SK-N-SH (cell line): Measurements from ENCODE around the gene RBBP8NL. TPM values are rescaled to one million over a fixed set of nuclear protein-coding genes. Genes with fewer than 3 reads are reported as not detected.

Source experiments
- CTCF ChIA-PET: fragments of 300-600, 350-600 bp; formaldehyde crosslinking; extraction: SDS; loops from one replicate; lab custom pipeline; 2021; lab: Yijun Ruan, JAX
- POLR2A ChIA-PET: fragments of 350-600 bp; sonication (Branson Sonifier 250); formaldehyde crosslinking; extraction: SDS; loops from one replicate; lab custom pipeline; 2020; ENCODE audit warnings: antibody characterized with exemption, inconsistent platforms; lab: Yijun Ruan, JAX
- DNase-seq: peaks from one replicate; pipeline ENCODE4 v3.0.0; 2012
- H2AFZ ChIP-seq: fragments of 200-600 bp; sonication (generic); 2 replicates; pipeline ENCODE4 v1.8.1; 2016; ENCODE audit warnings: antibody characterized with exemption, mild to moderate bottlenecking, low read depth
- H3F3A ChIP-seq: fragments of 200-600 bp; sonication (generic); replicated peaks from 2 replicates; pipeline ENCODE3; 2016; ENCODE audit warnings: antibody characterized with exemption, mild to moderate bottlenecking; ENCODE audit not compliant: insufficient read depth
- H3K27ac ChIP-seq, 2 experiments: fragments of 200-500 bp in 1 of 2; fragments of 200-600 bp in 1 of 2; sonication (Bioruptor generic) in 1 of 2; sonication (generic), shearing (Covaris generic) in 1 of 2; 2 replicates each; pipeline versions ENCODE4 v1.5.1 to v1.6.1; 2014 to 2016; ENCODE audit warnings: low read depth in 2 of 2, inconsistent platforms in 1 of 2, low read length in 1 of 2, mild to moderate bottlenecking in 1 of 2, mixed read lengths in 1 of 2
- H3K27me3 ChIP-seq: fragments of 200-600 bp; sonication (generic), shearing (Covaris generic); 2 replicates; pipeline ENCODE4 v1.6.1; 2016; ENCODE audit warnings: mixed run types; ENCODE audit not compliant: insufficient read depth
- H3K36me3 ChIP-seq, 2 experiments: fragments of 200-500 bp in 1 of 2; fragments of 200-600 bp in 1 of 2; sonication (Bioruptor generic) in 1 of 2; sonication (generic) in 1 of 2; replicated peaks in 1 of 2; 2 replicates each; pipeline versions ENCODE3 to v1.5.1; 2014 to 2016; ENCODE audit warnings: low read length in 1 of 2, mild to moderate bottlenecking in 1 of 2; ENCODE audit not compliant: insufficient read depth in 2 of 2, control insufficient read depth in 1 of 2
- H3K4me1 ChIP-seq, 2 experiments: fragments of 200-500 bp in 1 of 2; fragments of 200-600 bp in 1 of 2; sonication (Bioruptor generic) in 1 of 2; sonication (generic), shearing (Covaris generic) in 1 of 2; 2 replicates each; pipeline versions ENCODE4 v1.5.1 to v1.6.1; 2014 to 2016; ENCODE audit warnings: low read depth in 1 of 2, low read length in 1 of 2, mixed run types in 1 of 2; ENCODE audit not compliant: insufficient read depth in 2 of 2, control insufficient read depth in 1 of 2
- H3K4me2 ChIP-seq: fragments of 200-600 bp; sonication (generic), shearing (Covaris generic); 2 replicates; pipeline ENCODE4 v1.6.1; 2017; ENCODE audit warnings: mixed run types
- H3K4me3 ChIP-seq, 2 experiments: fragments of 200-500 bp in 1 of 2; fragments of 200-600 bp in 1 of 2; sonication (Bioruptor generic) in 1 of 2; sonication (generic), shearing (Covaris generic) in 1 of 2; 2 replicates each; pipeline versions ENCODE4 v1.5.1 to v1.8.1; 2014 to 2016; ENCODE audit warnings: low read depth in 2 of 2, inconsistent platforms in 1 of 2, low read length in 1 of 2, mild to moderate bottlenecking in 1 of 2, mixed read lengths in 1 of 2, moderate library complexity in 1 of 2
- H3K79me2 ChIP-seq: fragments of 200-600 bp; sonication (generic); 2 replicates; pipeline ENCODE4 v1.8.1; 2017; ENCODE audit warnings: mild to moderate bottlenecking; ENCODE audit not compliant: insufficient read depth
- H3K9ac ChIP-seq: fragments of 200-600 bp; sonication (generic); 2 replicates; pipeline ENCODE4 v1.6.1; 2017; ENCODE audit warnings: mixed run types
- H3K9me2 ChIP-seq: fragments of 200-600 bp; sonication (generic); 2 replicates; pipeline ENCODE4 v1.6.1; 2017; ENCODE audit warnings: mixed run types
- H3K9me3 ChIP-seq: fragments of 200-600 bp; sonication (generic); 2 replicates; pipeline ENCODE4 v1.6.1; 2017; ENCODE audit warnings: mixed run types, mild to moderate bottlenecking, moderate library complexity
- H4K20me1 ChIP-seq: fragments of 200-600 bp; sonication (generic); 2 replicates; pipeline ENCODE4 v1.6.1; 2017; ENCODE audit warnings: mild to moderate bottlenecking, mixed run types; ENCODE audit not compliant: insufficient read depth
- CHD2 ChIP-seq: fragments of 150-350 bp; IDR thresholded peaks from 2 replicates; pipeline ENCODE4 v1.6.1; 2018; ENCODE audit warnings: low read length; ENCODE audit not compliant: partially characterized antibody
- FOXJ3 ChIP-seq: sonication (generic); formaldehyde crosslinking; IDR thresholded peaks from 2 replicates; pipeline ENCODE4 v1.5.1; 2020; ENCODE audit warnings: mild to moderate bottlenecking, missing genetic modification reagents
- GABPA ChIP-seq: IDR thresholded peaks from 2 replicates; pipeline ENCODE4 v1.4.0; 2012; ENCODE audit warnings: low read depth, mild to moderate bottlenecking
- IRF3 ChIP-seq: fragments of 150-350 bp; IDR thresholded peaks from 2 replicates; pipeline ENCODE4 v1.6.1; 2016; ENCODE audit warnings: mild to moderate bottlenecking, low read depth, low read length
- JUND ChIP-seq: IDR thresholded peaks from 2 replicates; pipeline ENCODE4 v1.4.0; 2012
- MEF2A ChIP-seq: IDR thresholded peaks from 2 replicates; pipeline ENCODE4 v1.4.0; 2012; ENCODE audit warnings: low read depth, borderline replicate concordance
- MXI1 ChIP-seq: IDR thresholded peaks from 2 replicates; pipeline ENCODE4 v1.6.1; 2012; ENCODE audit warnings: mild to moderate bottlenecking, low read depth, low read length, improper control_type of control experiment
- NFIC ChIP-seq: IDR thresholded peaks from 2 replicates; pipeline ENCODE4 v1.4.0; 2012; ENCODE audit warnings: borderline replicate concordance
- NRF1 ChIP-seq: IDR thresholded peaks from 2 replicates; pipeline ENCODE4 v1.6.1; 2012; ENCODE audit warnings: low read depth, mild to moderate bottlenecking, low read length
- POLR2AphosphoS5 ChIP-seq: IDR thresholded peaks from 2 replicates; pipeline ENCODE4 v1.6.1; 2012; ENCODE audit warnings: low read depth, low read length
- REST ChIP-seq: IDR thresholded peaks from 2 replicates; pipeline ENCODE4 v1.6.1; 2012; ENCODE audit warnings: mild to moderate bottlenecking, low read depth, low read length, moderate library complexity
- SMC3 ChIP-seq: IDR thresholded peaks from 2 replicates; pipeline ENCODE4 v1.6.1; 2012; ENCODE audit warnings: low read depth, low read length, improper control_type of control experiment
- TAF1 ChIP-seq: IDR thresholded peaks from 2 replicates; pipeline ENCODE4 v1.6.1; 2012; ENCODE audit warnings: low read depth, mild to moderate bottlenecking, low read length, moderate library complexity, borderline replicate concordance
- TCF12 ChIP-seq: IDR thresholded peaks from 2 replicates; pipeline ENCODE4 v1.4.0; 2012
- USF1 ChIP-seq: IDR thresholded peaks from 2 replicates; pipeline ENCODE4 v1.4.0; 2012; ENCODE audit warnings: low read depth, borderline replicate concordance
- WGBS: methylation state at CpG from one replicate; pipeline ENCODE4 v1.1.6; 2017; ENCODE audit warnings: low lambda C conversion rate; 5-methylcytosine and 5-hydroxymethylcytosine counted together
- polyA plus RNA-seq, 3 experiments: library from polyadenylated mRNA; depleted of rRNA; stranded (reverse); fragments of >200 nt; gene quantifications; 2 replicates each; pipeline ENCODE4 v1.2.3, GENCODE V29; 2012

Gene RBBP8NL
- polyA plus RNA-seq, 1 of the 3 experiments (the other 2 are of a cell fraction) = not detected

DNA sequence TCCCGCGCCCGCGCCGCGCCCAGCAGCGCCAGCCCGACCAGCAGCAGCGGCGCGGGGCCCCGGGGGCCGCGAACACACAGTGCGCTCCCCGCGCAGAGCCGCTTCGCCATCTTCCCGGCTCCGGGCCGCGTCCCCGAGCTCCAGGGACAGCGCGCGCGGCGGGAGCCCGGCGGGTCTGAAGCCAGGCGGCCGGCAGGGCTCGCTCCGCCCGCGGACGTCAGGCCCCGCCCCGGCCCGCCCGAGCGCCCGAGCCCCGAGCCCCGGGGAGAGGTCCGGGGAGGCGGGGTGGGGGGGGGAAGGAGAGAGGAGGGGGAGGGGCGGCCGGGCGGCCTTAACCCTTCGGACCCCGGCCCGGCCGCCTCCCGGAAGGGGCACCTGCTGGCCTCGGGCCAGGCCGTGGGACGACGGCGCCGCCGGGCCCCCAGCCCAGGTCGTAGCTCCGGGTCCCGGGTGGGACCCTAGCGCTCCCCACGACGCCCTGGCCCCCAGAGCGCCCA lies 60.2 kb downstream of the RBBP8NL start, which contains the start of gene LAMA5:
TSS of gene LAMA5 (minus strand) at position 177 of the 497 bp plus-strand sequence. CDS start at position 110, 67 bp downstream.
- Histone ChIP-seq H3K4me3 (peak within 1 kb of the TSS; percentile 77 to 89), H3K36me3 (peaks cover 0 to 4% of the 10 kb centered on the region in 2 experiments), H2AFZ (no peak within 1 kb of the TSS), H3K27me3 (no peaks in the 10 kb centered on the region)
- TF ChIP-seq TAF1 = no peak
- TF ChIP-seq REST = no peak
- TF ChIP-seq MEF2A = no peak
- no peak for TF ChIP-seq SMC3
- TF ChIP-seq POLR2AphosphoS5 = peak; percentile 56
- no peak for TF ChIP-seq IRF3
- TF ChIP-seq CHD2 = no peak
- TF ChIP-seq TCF12 = no peak
- TF ChIP-seq, all 33 proteins: peak for 1
- Histone ChIP-seq H3K9me2 (no peaks in the 10 kb centered on the region), H3K4me1 (peaks cover 33 to 83% of the 10 kb centered on the region in 2 experiments; a peak in 3 of 4 replicates), H3K27ac (peak within 1 kb of the TSS in 1 of 2 experiments; percentile 93; a peak in 2 of 4 replicates), H3K9ac (peak within 1 kb of the TSS; percentile 80), H3F3A (peaks cover 13% of the 10 kb centered on the region), H3K79me2 (peaks cover 28% of the 10 kb centered on the region), H3K4me2 (peak within 1 kb of the TSS; percentile 84), H4K20me1 (peaks cover 24% of the 10 kb centered on the region), H3K9me3 (no peaks in the 10 kb centered on the region)
- ChIA-PET POLR2A (interaction anchor here (1.6 to 1.8 kb wide), 2 partner anchors 15 to 20 kb away, joined by 4 read pairs; partner anchors contain the start of gene RPS21), CTCF (interaction anchor here (1.6 to 12.0 kb wide), 5 partner anchors 13 to 66 kb away, joined by 3 to 127 read pairs (median 13); partner anchors contain the start of gene ADRM1)
- DNase-seq = peak; percentile 94
- no CpG with 5 or more reads among the region's 70 CpGs for WGBS

DNA sequence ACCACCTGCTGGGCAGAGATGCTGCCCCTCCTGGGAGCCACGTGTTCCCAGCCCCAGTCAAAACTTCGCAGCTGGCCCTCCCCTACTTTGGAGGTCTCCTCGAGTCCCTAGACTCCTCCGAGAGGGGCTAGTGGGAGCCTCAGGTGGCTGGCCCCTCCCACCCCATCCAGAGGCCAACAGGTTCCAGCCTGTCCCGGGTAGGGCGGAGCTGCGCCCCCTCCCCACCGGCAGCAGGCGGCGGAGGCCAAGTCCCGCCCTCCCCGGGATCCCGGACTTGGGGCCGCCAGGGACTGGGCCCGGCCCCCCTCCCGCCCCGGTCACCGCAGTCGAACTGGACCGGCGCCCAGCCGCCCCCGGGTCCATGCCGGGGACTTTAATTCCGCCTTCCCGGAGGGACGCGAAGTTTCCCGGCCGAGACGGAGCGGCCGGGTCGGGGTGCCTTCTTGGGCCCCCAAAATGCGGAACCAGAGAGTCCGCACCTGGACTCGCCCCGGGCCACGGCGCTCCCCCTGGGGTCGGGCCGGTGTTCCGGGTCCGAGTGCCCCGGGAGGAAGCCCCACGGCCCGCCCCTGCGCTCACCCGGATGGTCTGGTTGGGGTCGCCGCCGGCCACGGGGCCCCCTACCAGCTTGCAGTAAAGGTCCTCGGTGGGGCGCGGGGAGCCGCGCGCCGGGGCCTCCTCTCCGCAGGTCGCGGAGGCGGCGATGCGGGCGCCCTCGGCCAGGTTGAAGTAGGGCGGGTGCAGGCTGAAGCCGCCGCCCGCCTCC lies 60.8 kb downstream of the RBBP8NL start:
- TF ChIP-seq JUND (no peak), NFIC (peak; percentile 36), MXI1 (peak; percentile 57; the same call in 1 of the 2 replicates), FOXJ3 (CRISPR knock-in tag) (no peak), NRF1 (no peak), GABPA (no peak), USF1 (no peak), TAF1 (no peak)
- TF ChIP-seq, all 33 proteins: peak for 2
- Histone ChIP-seq H3K79me2 (peaks cover 28% of the 10 kb centered on the region), H3K4me3 (peak overlapping the region; percentile 77 to 89), H3K9me2 (no peaks in the 10 kb centered on the region), H3F3A (peaks cover 13% of the 10 kb centered on the region), H3K4me2 (peak overlapping the region; percentile 83), H3K9ac (peak overlapping the region; percentile 80), H3K4me1 (peaks cover 33 to 77% of the 10 kb centered on the region in 2 experiments; a peak in 3 of 4 replicates), H4K20me1 (peaks cover 24% of the 10 kb centered on the region), H3K27me3 (no peaks in the 10 kb centered on the region), H3K36me3 (peaks cover 0 to 7% of the 10 kb centered on the region in 2 experiments), H3K27ac (peak overlapping the region in 1 of 2 experiments; percentile 81; a peak in 2 of 4 replicates), H3K9me3 (no peaks in the 10 kb centered on the region), H2AFZ (no peak overlapping the region)
- DNase-seq = peak; percentile 82
- ChIA-PET CTCF (interaction anchor here (1.5 to 12.0 kb wide), 7 partner anchors 11 to 65 kb away, joined by 3 to 127 read pairs (median 13); partner anchors contain the start of gene ADRM1), POLR2A (interaction anchor here (1.1 to 1.8 kb wide), 3 partner anchors 16 to 61 kb away, joined by 3 to 4 read pairs (median 4); partner anchors contain the start of gene RPS21)
- WGBS = 2% methylated on average over 10 of the region's 72 CpGs
